ENCODE measurements around the gene SEMA5A.

GRCh38 chr5:9536717-9537116, 9.2 kb downstream of the SEMA5A start:
- no peak for TF ChIP-seq CTCF (IDR thresholded peaks at IDR 0.05)
- no peak for TF ChIP-seq EZH2 (IDR thresholded peaks at IDR 0.05)
